Upper lobe of left lung (tissue), 6 donors: ENCODE measurements around the gene SLF2. TPM values are rescaled to one million over a fixed set of nuclear protein-coding genes. Genes with fewer than 3 reads are reported as not detected.

ENCODE experiments used
- ATAC-seq, 2 donors: fragments of 200-7000 bp; cut with Tn5 transposase; one replicate each; pipeline ENCODE4 v1.9.1; 2022; ENCODE audit warnings: mild to moderate bottlenecking in 2 of 2, moderate library complexity in 2 of 2; ENCODE audit not compliant: low FRiP score in 2 of 2
- DNase-seq, 2 donors: peaks; one replicate each; pipeline ENCODE4 v3.0.0-alpha.2; 2019 to 2020
- H3K27ac ChIP-seq, 4 donors: fragments of 200-600 bp; sonication (generic); one replicate each; pipeline ENCODE4 v1.5.1; 2016 to 2019
- H3K27me3 ChIP-seq, 4 donors: fragments of 200-600 bp; sonication (generic); one replicate each; pipeline ENCODE4 v1.5.1; 2017 to 2019
- H3K36me3 ChIP-seq, 4 donors: fragments of 200-600 bp; sonication (generic); one replicate each; pipeline ENCODE4 v1.5.1; 2016 to 2019
- H3K4me1 ChIP-seq, 4 donors: fragments of 200-600 bp; sonication (generic); one replicate each; pipeline ENCODE4 v1.5.1; 2018 to 2019
- H3K4me3 ChIP-seq, 4 donors: fragments of 200-600 bp; sonication (generic); one replicate each; pipeline ENCODE4 v1.5.1; 2017 to 2019; ENCODE audit warnings: mild to moderate bottlenecking in 2 of 4, moderate library complexity in 1 of 4
- H3K9me3 ChIP-seq, 4 donors: fragments of 200-600 bp; sonication (generic); one replicate each; pipeline ENCODE4 v1.5.1; 2018 to 2019
- CTCF ChIP-seq, 6 experiments: fragments of 450-650 bp in 4 of 6; fragments of 200-600 bp in 2 of 6; sonication (generic) in 2 of 6; IDR thresholded peaks; one replicate each; pipeline ENCODE4 v1.5.1; 2016 to 2019; ENCODE audit warnings: antibody characterized with exemption in 6 of 6
- EP300 ChIP-seq, 4 donors: sonication (generic); formaldehyde crosslinking; IDR thresholded peaks; one replicate each; pipeline ENCODE4 v1.5.1; 2017; ENCODE audit warnings: antibody characterized with exemption in 4 of 4, control low read depth in 2 of 4
- POLR2A ChIP-seq, 4 donors: fragments of 450-650 bp; IDR thresholded peaks; one replicate each; pipeline ENCODE4 v1.5.1; 2016 to 2017; ENCODE audit warnings: antibody characterized with exemption in 4 of 4, mild to moderate bottlenecking in 2 of 4
- POLR2AphosphoS5 ChIP-seq, 2 donors: sonication (generic); formaldehyde crosslinking; IDR thresholded peaks; one replicate each; pipeline ENCODE4 v1.5.1; 2017; ENCODE audit warnings: antibody characterized with exemption in 2 of 2
- whole genome bisulfite sequencing, 2 donors: methylation state at CpG; one replicate each; pipeline ENCODE4 v1.1.5; 2017 to 2018; 5-methylcytosine and 5-hydroxymethylcytosine counted together
- total RNA-seq, 6 donors: library from RNA; depleted of rRNA in 4 of 6; stranded (reverse); fragments of >200 nt in 4 of 6; gene quantifications; one replicate each; pipeline versions ENCODE4 v1.1.0 to v1.2.1, GENCODE V29; 2016 to 2021
- donor health status: DM: no; HTN: no; CAD: no; lungs with moderate emphysema.
- donor health status: DM: no; HTN: yes; CAD: no; lungs with severe emphysema.

SLF2 gene
- total RNA-seq, 6 donors from 2014 or later: 13.4 to 60.8 (median 28.2) TPM

- no peak for TF ChIP-seq CTCF (IDR thresholded peaks at IDR 0.05)
- TF ChIP-seq POLR2AphosphoS5 (IDR thresholded peaks at IDR 0.05): no peak
- no peak for TF ChIP-seq EP300 (IDR thresholded peaks at IDR 0.05)
- TF ChIP-seq POLR2A (IDR thresholded peaks at IDR 0.05): no peak
Measured at GRCh38 chr10:100902622-100903021, 10.1 kb upstream of the SLF2 start.

GRCh38 chr10:100904917-100905316, 7.8 kb upstream of the SLF2 start:
- WGBS, 2 donors: 76 to 77% methylated on average over 2 of the region's 2 CpGs
- Histone ChIP-seq H3K36me3 (no peaks in the 10 kb centered on the region), H3K9me3 (no peaks in the 10 kb centered on the region), H3K27me3 (no peaks in the 10 kb centered on the region), H3K4me1 (no peaks in the 10 kb centered on the region), H3K27ac (no peak overlapping the region), H3K4me3 (no peak overlapping the region)
- DNase-seq (no peak), ATAC-seq (no peak)
- TF ChIP-seq CTCF (IDR thresholded peaks at IDR 0.05): no peak
- TF ChIP-seq EP300 (IDR thresholded peaks at IDR 0.05): no peak

More at GRCh38 chr10:100902622-100903021, 10.1 kb upstream of the SLF2 start:
- H3K27me3 ChIP-seq: no peaks in the 10 kb centered on the region
- H3K9me3 ChIP-seq: no peaks in the 10 kb centered on the region
- DNase-seq (no peak), ATAC-seq (no peak)
- H3K4me1 ChIP-seq: no peaks in the 10 kb centered on the region
- 82 to 92% methylated on average over 7 of the region's 7 CpGs for WGBS, 2 donors
- no peaks in the 10 kb centered on the region for H3K36me3 ChIP-seq
- no peak overlapping the region for H3K27ac ChIP-seq
- H3K4me3 ChIP-seq: no peak overlapping the region

GRCh38 chr10:100907175-100907574, 5.6 kb upstream of the SLF2 start:
- WGBS, 2 donors: 33 to 39% methylated on average over 1 of the region's 1 CpG
- Histone ChIP-seq H3K4me1 (peaks cover 4 to 13% (median 8%) of the 10 kb centered on the region in 4 donors), H3K27ac (no peak overlapping the region), H3K36me3 (no peaks in the 10 kb centered on the region), H3K9me3 (no peaks in the 10 kb centered on the region), H3K4me3 (no peak overlapping the region), H3K27me3 (no peaks in the 10 kb centered on the region)
- no peak for TF ChIP-seq EP300 (IDR thresholded peaks at IDR 0.05)
- TF ChIP-seq POLR2AphosphoS5 (IDR thresholded peaks at IDR 0.05): no peak
- no peak for TF ChIP-seq CTCF (IDR thresholded peaks at IDR 0.05)
- TF ChIP-seq POLR2A (IDR thresholded peaks at IDR 0.05): no peak
- DNase-seq: no peak
- no peak for ATAC-seq

- Histone ChIP-seq H3K27me3 (no peaks in the 10 kb centered on the region), H3K9me3 (no peaks in the 10 kb centered on the region), H3K4me1 (peaks cover 6 to 13% (median 10%) of the 10 kb centered on the region in 4 donors), H3K27ac (no peak overlapping the region), H3K36me3 (no peaks in the 10 kb centered on the region), H3K4me3 (no peak overlapping the region)
- ATAC-seq (no peak), DNase-seq (no peak)
- TF ChIP-seq EP300 (IDR thresholded peaks at IDR 0.05): no peak
- TF ChIP-seq POLR2AphosphoS5 (IDR thresholded peaks at IDR 0.05): no peak
- TF ChIP-seq CTCF (IDR thresholded peaks at IDR 0.05): no peak
- no peak for TF ChIP-seq POLR2A (IDR thresholded peaks at IDR 0.05)
- 81% methylated on average over 4 of the region's 4 CpGs for WGBS, 2 donors
Measured at GRCh38 chr10:100907773-100908363, 4.9 kb upstream of the SLF2 start.

GRCh38 chr10:100908378-100908777, 4.4 kb upstream of the SLF2 start:
- Histone ChIP-seq H3K9me3 (no peaks in the 10 kb centered on the region), H3K4me3 (no peak overlapping the region), H3K27me3 (no peaks in the 10 kb centered on the region), H3K27ac (no peak overlapping the region), H3K4me1 (peaks cover 6 to 13% (median 10%) of the 10 kb centered on the region in 4 donors), H3K36me3 (no peaks in the 10 kb centered on the region)
- ATAC-seq (no peak), DNase-seq (no peak)
- WGBS, 2 donors: 96 to 97% methylated on average over 8 of the region's 8 CpGs
- TF ChIP-seq EP300 (IDR thresholded peaks at IDR 0.05) (no peak), POLR2AphosphoS5 (IDR thresholded peaks at IDR 0.05) (no peak), POLR2A (IDR thresholded peaks at IDR 0.05) (no peak)
